K562 (cell line): Measurements from ENCODE around the gene DYNC1H1. TPM values are rescaled to one million over a fixed set of nuclear protein-coding genes. Genes with fewer than 3 reads are reported as not detected.
A peak's percentile ranks its signal among the peaks of the same experiment; 100 is the strongest.

Source experiments
- ATAC-seq: fragments of 200-7000 bp; cut with Tn5 transposase; 3 replicates; pipeline ENCODE4 v1.9.1; 2020; ENCODE audit warnings: moderate library complexity
- BruUV-seq: library from RNA; stranded (reverse); fragments of 400-500 nt; replicated peaks from 2 replicates; lab custom pipeline; 2021; lab: Mats Ljungman, UMichigan
- CTCF ChIA-PET: fragments of 300-600 bp; formaldehyde crosslinking; extraction: SDS; loops from one replicate; lab custom pipeline; 2021; ENCODE audit warnings: low intra/inter-chr PET ratio; lab: Yijun Ruan, JAX
- POLR2A ChIA-PET: fragments of 300-600, 350-650 bp; sonication (Branson Sonifier 250); formaldehyde crosslinking; extraction: SDS; loops from one replicate; lab custom pipeline; 2021; ENCODE audit warnings: antibody characterized with exemption, inconsistent platforms; lab: Yijun Ruan, JAX
- DNase-seq, 4 experiments: peaks; one replicate each; pipeline versions ENCODE4 v3.0.0 to v3.0.0-alpha.2; 2011 to 2018; ENCODE audit warnings: low spot score in 3 of 4, mixed read lengths in 3 of 4; ENCODE audit errors: extremely low read depth in 1 of 4
- FAIRE-seq: peaks from 2 replicates; lab custom pipeline; 2011; peaks lifted over from hg19 to GRCh38; lab: Jason Lieb, UNC
- H2AFZ ChIP-seq: 2 replicates; pipeline ENCODE4 v1.6.0; 2011; ENCODE audit warnings: low read depth, low read length, control low read depth, inconsistent platforms
- H3K27ac ChIP-seq: fragments of 200-600 bp; 3 replicates; pipeline ENCODE4 v1.8.0; 2011; ENCODE audit warnings: low read depth, mild to moderate bottlenecking, control low read depth, inconsistent platforms, low read length, moderate library complexity, mixed read lengths; ENCODE audit errors: extremely low read depth
- H3K27me3 ChIP-seq, 2 experiments: fragments of 300-600 bp in 1 of 2; 2 replicates in 1 of 2; 3 replicates in 1 of 2; pipeline versions ENCODE4 v1.6.0 to v1.8.0; 2011; ENCODE audit warnings: inconsistent platforms in 2 of 2, low read length in 2 of 2, mild to moderate bottlenecking in 1 of 2, mixed read lengths in 1 of 2, moderate library complexity in 1 of 2; ENCODE audit not compliant: control insufficient read depth in 2 of 2, insufficient read depth in 2 of 2
- H3K36me3 ChIP-seq: fragments of 300-600 bp; 3 replicates; pipeline ENCODE4 v1.8.0; 2011; ENCODE audit warnings: mild to moderate bottlenecking, low read length, inconsistent platforms; ENCODE audit not compliant: control insufficient read depth, insufficient read depth
- H3K4me1 ChIP-seq, 2 experiments: fragments of 200-600 bp in 1 of 2; replicated peaks in 1 of 2; 2 replicates in 1 of 2; 3 replicates in 1 of 2; pipeline versions ENCODE4 v1.5.1 to v1.8.0; 2011; ENCODE audit warnings: inconsistent platforms in 2 of 2, low read length in 2 of 2, mild to moderate bottlenecking in 1 of 2, mixed read lengths in 1 of 2, moderate library complexity in 1 of 2; ENCODE audit not compliant: control insufficient read depth in 2 of 2, insufficient read depth in 2 of 2
- H3K4me2 ChIP-seq: 2 replicates; pipeline ENCODE4 v1.6.1; 2011; ENCODE audit warnings: low read length, control low read depth, inconsistent platforms, mixed read lengths; ENCODE audit not compliant: insufficient read depth
- H3K4me3 ChIP-seq: fragments of 200-600 bp; sonication (generic), shearing (Covaris generic); 2 replicates; pipeline ENCODE4 v1.5.1; 2016; ENCODE audit warnings: control low read depth, inconsistent platforms
- H3K79me2 ChIP-seq: fragments of 200-600 bp; 3 replicates; pipeline ENCODE4 v1.8.0; 2011; ENCODE audit warnings: low read length, inconsistent platforms; ENCODE audit not compliant: control insufficient read depth, insufficient read depth
- H3K9ac ChIP-seq, 2 experiments: 2 replicates each; pipeline versions ENCODE4 v1.6.0 to v1.6.1; 2011; ENCODE audit warnings: low read depth in 2 of 2, low read length in 2 of 2, control low read depth in 1 of 2, inconsistent platforms in 1 of 2, mild to moderate bottlenecking in 1 of 2, mixed read lengths in 1 of 2; ENCODE audit not compliant: insufficient read depth in 1 of 2
- H3K9me1 ChIP-seq: one replicate; pipeline ENCODE4 v1.6.0; 2011; ENCODE audit warnings: inconsistent platforms, mild to moderate bottlenecking, low read length, moderate library complexity; ENCODE audit not compliant: control insufficient read depth, insufficient read depth
- H3K9me3 ChIP-seq: replicated peaks from 2 replicates; pipeline ENCODE4 v1.5.1; 2011; ENCODE audit warnings: low read depth, low read length, inconsistent platforms; ENCODE audit not compliant: control insufficient read depth, insufficient read depth
- H4K20me1 ChIP-seq: replicated peaks from 2 replicates; pipeline ENCODE4 v1.6.1; 2011; ENCODE audit warnings: low read length, inconsistent platforms, mixed read lengths; ENCODE audit not compliant: control insufficient read depth, insufficient read depth
- CTBP1 ChIP-seq: fragments of 450-650 bp; IDR thresholded peaks from 2 replicates; pipeline ENCODE4 v1.6.1; 2016; ENCODE audit warnings: borderline replicate concordance
- ELF1 ChIP-seq: fragments of 200-800 bp; sonication (Bioruptor generic); IDR thresholded peaks from 2 replicates; pipeline ENCODE4 v1.6.1; 2016; ENCODE audit warnings: missing genetic modification characterization, missing compliant biosample characterization
- FOXM1 ChIP-seq, 2 experiments: fragments of 450-650 bp in 1 of 2; sonication (generic) in 1 of 2; formaldehyde crosslinking in 1 of 2; IDR thresholded peaks; 2 replicates each; pipeline versions ENCODE4 v1.6.1 to v1.9.0; 2017 to 2022; ENCODE audit warnings: low read depth in 2 of 2, mild to moderate bottlenecking in 2 of 2, missing genetic modification reagents in 1 of 2, moderate library complexity in 1 of 2
- HNRNPL ChIP-seq: fragments of 200-400 bp; formaldehyde crosslinking; IDR thresholded peaks from 2 replicates; pipeline ENCODE4 v1.6.1; 2017; ENCODE audit warnings: low read depth, mild to moderate bottlenecking, low read length
- KDM5B ChIP-seq: fragments of 200-600 bp; sonication (generic); IDR thresholded peaks from 2 replicates; pipeline ENCODE4 v1.6.1; 2012; ENCODE audit warnings: low read depth, mild to moderate bottlenecking, moderate library complexity, low read length, control low read depth, inconsistent platforms; ENCODE audit not compliant: insufficient replicate concordance
- MTA3 ChIP-seq: fragments of 450-650 bp; formaldehyde crosslinking; IDR thresholded peaks from 2 replicates; pipeline ENCODE4 v1.6.1; 2017; ENCODE audit warnings: mild to moderate bottlenecking, borderline replicate concordance
- MXI1 ChIP-seq: IDR thresholded peaks from 2 replicates; pipeline ENCODE4 v1.6.1; 2011; ENCODE audit warnings: low read depth, mild to moderate bottlenecking, improper control_type of control experiment, low read length
- POLR2AphosphoS2 ChIP-seq: IDR thresholded peaks from 2 replicates; pipeline ENCODE4 v1.6.1; 2012; ENCODE audit warnings: low read length, improper control_type of control experiment
- POLR2G ChIP-seq: fragments of 200-400 bp; formaldehyde crosslinking; IDR thresholded peaks from 2 replicates; pipeline ENCODE4 v1.6.1; 2017; ENCODE audit warnings: low read depth, mild to moderate bottlenecking, antibody characterized with exemption, low read length, moderate library complexity
- RERE ChIP-seq: sonication (generic); formaldehyde crosslinking; IDR thresholded peaks from 2 replicates; pipeline ENCODE4 v1.8.0; 2023; ENCODE audit warnings: missing genetic modification reagents, mild to moderate bottlenecking, borderline replicate concordance
- RFX7 ChIP-seq: fragments of 250-450 bp; sonication (Bioruptor Pico); IDR thresholded peaks from 2 replicates; pipeline ENCODE4 v1.5.1; 2021; ENCODE audit warnings: mild to moderate bottlenecking
- SMAD3 ChIP-seq: fragments of 450-650 bp; formaldehyde crosslinking; conservative IDR thresholded peaks from 2 replicates; pipeline ENCODE4 v1.4.0; 2020; ENCODE audit warnings: mild to moderate bottlenecking
- ZBED1 ChIP-seq: IDR thresholded peaks from 2 replicates; pipeline ENCODE4 v1.6.1; 2014
- ZFP36 ChIP-seq: fragments of 150-350 bp; IDR thresholded peaks from 2 replicates; pipeline ENCODE4 v1.6.1; 2018; ENCODE audit warnings: low read length, low read depth; ENCODE audit not compliant: partially characterized antibody
- ZNF780A ChIP-seq: fragments of 250-450 bp; sonication (Bioruptor Pico); IDR thresholded peaks from 2 replicates; pipeline ENCODE4 v1.5.0; 2021; ENCODE audit warnings: mild to moderate bottlenecking
- in situ Hi-C: fragments of 300-500 bp; cut with MboI; formaldehyde crosslinking; loops from 4 replicates; pipeline ENCODE4 v1.15.0; 2018; ENCODE audit warnings: inconsistent platforms, mixed read lengths
- intact Hi-C: fragments of 100-400 bp; cut with micrococcal nuclease; formaldehyde crosslinking; loops from 2 replicates; pipeline ENCODE4 v1.14.2; 2022
- polyA plus RNA-seq, 8 experiments: library from polyadenylated mRNA; depleted of rRNA in 4 of 8; stranded (reverse) in 5 of 8; unstranded in 3 of 8; fragments of >200 nt; fragmentation: Nextera tagmentation in 2 of 8; fragmentation: Illumina TruSeq in 1 of 8; extraction: Ambion mirVana in 2 of 8; extraction: Trizol in 1 of 8; gene quantifications; 2 replicates each; pipeline versions ENCODE4 v1.2.1 to v1.2.3, GENCODE V29; 2011 to 2014; ENCODE audit warnings: inconsistent platforms in 1 of 8, missing spikeins in 1 of 8
- total RNA-seq, 7 experiments: library from RNA; depleted of rRNA in 6 of 7; stranded (reverse); fragments of >200 nt in 6 of 7; fragmentation: Illumina TruSeq in 2 of 7; extraction: Trizol in 2 of 7; gene quantifications; 2 replicates each; pipeline versions ENCODE4 v1.2.1 to v1.2.3, GENCODE V29; 2011 to 2021; ENCODE audit warnings: low replicate concordance in 1 of 7

DYNC1H1 gene
- total and polyA plus RNA-seq, 9 of the 15 experiments (the other 6 are each of a cell fraction or from before 2014, with no cell fraction given): 31.9 to 335 (median 115) TPM

GRCh38 chr14:102079700-102079979 is 115.3 kb downstream of the DYNC1H1 start:
- Histone ChIP-seq H3K27me3 (no peaks in the 10 kb centered on the region), H3K4me2 (no peak overlapping the region), H3K79me2 (peaks cover 37% of the 10 kb centered on the region), H3K9me3 (no peaks in the 10 kb centered on the region), H3K9ac (no peak overlapping the region), H2AFZ (no peak overlapping the region), H3K36me3 (peaks cover 54% of the 10 kb centered on the region), H3K4me1 (peaks cover 4 to 9% of the 10 kb centered on the region in 2 experiments; a peak in 3 of 5 replicates), H3K27ac (no peak overlapping the region), H4K20me1 (0 out of 2 replicates have a peak, but pooled peaks cover 14% of the 10 kb centered on the region), H3K4me3 (no peak overlapping the region), H3K9me1 (no peaks in the 10 kb centered on the region)
- peak; percentile 16 for ATAC-seq
- intact Hi-C loops (no loop called here), in situ Hi-C loops (no loop called here)
- POLR2A ChIA-PET: interaction anchor here (1.4 to 3.0 kb wide), 3 partner anchors 11 to 16 kb away, joined by 9 to 15 read pairs (median 10); no protein-coding TSS in a partner anchor
- TF ChIP-seq CTBP1: peak; percentile 52; the same call in 1 of the 2 replicates
- 0 out of 2 replicates have a peak, but pooled peaks have one; percentile 2 for TF ChIP-seq MXI1
- no peak for TF ChIP-seq RFX7 (CRISPR knock-in tag)
- no peak for TF ChIP-seq SMAD3
- no peak for TF ChIP-seq ZFP36
- 0 out of 2 replicates have a peak, but pooled peaks have one; percentile 17 for TF ChIP-seq ELF1
- TF ChIP-seq ZBED1: 0 out of 2 replicates have a peak, but pooled peaks have one; percentile 15
- no peak for TF ChIP-seq MTA3
- TF ChIP-seq POLR2G: 0 out of 2 replicates have a peak, but pooled peaks have one; percentile 13
- TF ChIP-seq HNRNPL: no peak
- TF ChIP-seq FOXM1 (IDR thresholded peaks at IDR 0.05; ENCODE audit: low read depth): no peak
- TF ChIP-seq FOXM1 (CRISPR knock-in tag; IDR thresholded peaks at IDR 0.05; ENCODE audit: low read depth): no peak
- TF ChIP-seq KDM5B: no peak
- TF ChIP-seq POLR2AphosphoS2: peak; percentile 19; the same call in 1 of the 2 replicates
- TF ChIP-seq ZNF780A (CRISPR knock-in tag): no peak
- TF ChIP-seq RERE (CRISPR knock-in tag): no peak
- DNase-seq: no peak
- CTCF ChIA-PET: no interaction called here
- FAIRE-seq: no peak
- no TSS peak for BruUV-seq
